Mucosa of gallbladder (tissue), 1 donor: Measurements from ENCODE around the gene ARHGAP24. TPM values are rescaled to one million over a fixed set of nuclear protein-coding genes. Genes with fewer than 3 reads are reported as not detected.
"Not testable (repeated sequence)": the region's sequence is repeated elsewhere in the genome, so short reads cannot be mapped to it uniquely, and the experiment has no call there.

Experiments
- DNase-seq: peaks from one replicate; pipeline ENCODE4 v3.0.0-alpha.2; 2020; ENCODE audit warnings: low spot score
- total RNA-seq: library from RNA; stranded (reverse); gene quantifications from one replicate; pipeline ENCODE4 v1.2.1, GENCODE V29; 2021
- donor health status: DM: no; HTN: no; CAD: no.

The ARHGAP24 gene
- total RNA-seq, 1 donor from 2014 or later: 13.6 TPM

GRCh38 chr4:85815796-85816459, 341.0 kb downstream of the ARHGAP24 start:
- no peak for DNase-seq

GRCh38 chr4:85818700-85819099, 343.8 kb downstream of the ARHGAP24 start:
- DNase-seq: no peak

- not testable (repeated sequence) for DNase-seq
These were observed 345.2 kb downstream of the ARHGAP24 start for GRCh38 chr4:85820101-85820500.

- DNase-seq: no peak
These were observed 346.9 kb downstream of the ARHGAP24 start for GRCh38 chr4:85821688-85822455.

- DNase-seq: no peak
These were observed 348.3 kb downstream of the ARHGAP24 start for GRCh38 chr4:85823295-85823694.

- DNase-seq: no peak
These were observed 349.4 kb downstream of the ARHGAP24 start for GRCh38 chr4:85824166-85824945.

GRCh38 chr4:85826060-85826678, 351.2 kb downstream of the ARHGAP24 start:
- peak; percentile 45 for DNase-seq

GRCh38 chr4:85828027-85828890, 353.3 kb downstream of the ARHGAP24 start:
- DNase-seq: no peak

GRCh38 chr4:85829276-85830051, 354.5 kb downstream of the ARHGAP24 start:
- DNase-seq: no peak

GRCh38 chr4:85831647-85832046, 356.7 kb downstream of the ARHGAP24 start:
- DNase-seq: no peak

GRCh38 chr4:85833302-85833701, 358.4 kb downstream of the ARHGAP24 start:
- no peak for DNase-seq

- no peak for DNase-seq
These were observed 360.0 kb downstream of the ARHGAP24 start for GRCh38 chr4:85834934-85835333.

GRCh38 chr4:85836588-85837438, 361.9 kb downstream of the ARHGAP24 start:
- no peak for DNase-seq

- no peak for DNase-seq
These were observed 362.4 kb downstream of the ARHGAP24 start for GRCh38 chr4:85837439-85837733.

- DNase-seq: not testable (repeated sequence)
These were observed 365.1 kb downstream of the ARHGAP24 start for GRCh38 chr4:85839981-85840451.

GRCh38 chr4:85842540-85842939, 367.6 kb downstream of the ARHGAP24 start:
- DNase-seq: peak; percentile 41

GRCh38 chr4:85853740-85854139, 378.8 kb downstream of the ARHGAP24 start:
- DNase-seq: not testable (repeated sequence)

GRCh38 chr4:85854546-85854945, 379.6 kb downstream of the ARHGAP24 start:
- no peak for DNase-seq

GRCh38 chr4:85860066-85860740, 385.3 kb downstream of the ARHGAP24 start:
- DNase-seq: no peak
